HCT116 (cell line): Measurements from ENCODE around the gene GAS2. TPM values are rescaled to one million over a fixed set of nuclear protein-coding genes. Genes with fewer than 3 reads are reported as not detected.
A peak's percentile ranks its signal among the peaks of the same experiment; 100 is the strongest.

Source experiments
- ATAC-seq: fragments of 200-7000 bp; cut with Tn5 transposase; 2 replicates; pipeline ENCODE4 v1.9.1; 2020; ENCODE audit warnings: mild to moderate bottlenecking, moderate library complexity
- BruUV-seq: library from RNA; stranded (reverse); fragments of 400-500 nt; replicated peaks from 2 replicates; lab custom pipeline; 2021; lab: Mats Ljungman, UMichigan
- CTCF ChIA-PET: fragments of 300-600 bp; sonication (Branson Sonifier 250); formaldehyde crosslinking; loops from one replicate; lab custom pipeline; 2021; ENCODE audit warnings: antibody characterized with exemption; lab: Charles Lee
- POLR2A ChIA-PET: fragments of 300-600, 350-600 bp; sonication (Branson Sonifier 250); formaldehyde crosslinking; loops from one replicate; lab custom pipeline; 2021; ENCODE audit warnings: antibody characterized with exemption; lab: Charles Lee
- RAD21 ChIA-PET, 2 experiments: fragments of 300-600 bp; sonication (Branson Sonifier 250); formaldehyde crosslinking; loops; one replicate each; lab custom pipeline; 2023; ENCODE audit warnings: low total read pairs in 2 of 2; ENCODE audit not compliant: uncharacterized antibody in 2 of 2, unreplicated experiment in 2 of 2, low non-redundant PET in 1 of 2; lab: Charles Lee
- DNase-seq: peaks from one replicate; pipeline ENCODE4 v3.0.0-alpha.2; 2010; ENCODE audit warnings: low read depth, low spot score
- H2AFZ ChIP-seq: fragments of 200-600 bp; shearing (Covaris generic), sonication (generic); 2 replicates; pipeline ENCODE4 v1.6.1; 2017; ENCODE audit warnings: low read depth, mixed run types, mixed read lengths, antibody characterized with exemption, low read length; ENCODE audit not compliant: poor library complexity, severe bottlenecking
- H3K27ac ChIP-seq: 2 replicates; pipeline ENCODE4 v1.5.1; 2012; ENCODE audit warnings: low read depth, low read length
- H3K27me3 ChIP-seq: fragments of 200-600 bp; sonication (generic); 2 replicates; pipeline ENCODE4 v1.6.1; 2016; ENCODE audit warnings: mixed run types, low read length, mixed read lengths; ENCODE audit not compliant: insufficient read depth
- H3K36me3 ChIP-seq, 2 experiments: fragments of 200-500 bp in 1 of 2; fragments of 200-600 bp in 1 of 2; sonication (Bioruptor generic) in 1 of 2; sonication (generic) in 1 of 2; 2 replicates each; pipeline versions ENCODE4 v1.5.1 to v1.6.1; 2014 to 2016; ENCODE audit warnings: low read length in 2 of 2, inconsistent platforms in 1 of 2, mixed read lengths in 1 of 2, mixed run types in 1 of 2; ENCODE audit not compliant: insufficient read depth in 2 of 2, control insufficient read depth in 1 of 2
- H3K4me1 ChIP-seq, 2 experiments: fragments of 200-600 bp in 1 of 2; sonication (generic) in 1 of 2; 2 replicates each; pipeline versions ENCODE4 v1.5.1 to v1.6.1; 2012 to 2017; ENCODE audit warnings: low read length in 2 of 2, inconsistent platforms in 1 of 2, mild to moderate bottlenecking in 1 of 2, mixed read lengths in 1 of 2, mixed run types in 1 of 2, moderate library complexity in 1 of 2; ENCODE audit not compliant: insufficient read depth in 2 of 2, control insufficient read depth in 1 of 2
- H3K4me2 ChIP-seq: fragments of 200-600 bp; sonication (generic); 2 replicates; pipeline ENCODE4 v1.6.1; 2017; ENCODE audit warnings: mixed run types, low read length, mixed read lengths
- H3K4me3 ChIP-seq, 2 experiments: fragments of 200-600 bp in 1 of 2; sonication (generic) in 1 of 2; replicated peaks in 1 of 2; 2 replicates each; pipeline ENCODE4 v1.5.1; 2011 to 2016; ENCODE audit warnings: low read length in 2 of 2, control low read depth in 1 of 2, low read depth in 1 of 2, mild to moderate bottlenecking in 1 of 2, mixed read lengths in 1 of 2, mixed run types in 1 of 2
- H3K79me2 ChIP-seq: fragments of 200-600 bp; sonication (generic); 2 replicates; pipeline ENCODE4 v1.6.1; 2017; ENCODE audit warnings: mild to moderate bottlenecking, mixed run types, low read length, moderate library complexity, mixed read lengths; ENCODE audit not compliant: insufficient read depth
- H3K9ac ChIP-seq: fragments of 200-600 bp; sonication (generic); 2 replicates; pipeline ENCODE4 v1.6.1; 2016; ENCODE audit warnings: low read length, mixed read lengths
- H3K9me2 ChIP-seq: fragments of 200-600 bp; sonication (generic), shearing (Covaris generic); 2 replicates; pipeline ENCODE4 v1.6.1; 2017; ENCODE audit warnings: mixed run types, mild to moderate bottlenecking, moderate library complexity; ENCODE audit not compliant: insufficient read depth
- H3K9me3 ChIP-seq, 2 experiments: fragments of 200-500 bp in 1 of 2; fragments of 200-600 bp in 1 of 2; sonication (Bioruptor generic) in 1 of 2; sonication (generic) in 1 of 2; 2 replicates each; pipeline ENCODE4 v1.6.1; 2014 to 2017; ENCODE audit warnings: low read length in 2 of 2, mixed read lengths in 2 of 2, inconsistent platforms in 1 of 2, low read depth in 1 of 2, mild to moderate bottlenecking in 1 of 2, mixed run types in 1 of 2, moderate library complexity in 1 of 2; ENCODE audit not compliant: control insufficient read depth in 1 of 2, insufficient read depth in 1 of 2
- H4K20me1 ChIP-seq: fragments of 200-600 bp; sonication (generic), shearing (Covaris generic); 2 replicates; pipeline ENCODE4 v1.6.1; 2017; ENCODE audit warnings: mixed run types, mild to moderate bottlenecking, moderate library complexity; ENCODE audit not compliant: insufficient read depth
- CBX3 ChIP-seq: IDR thresholded peaks from 2 replicates; pipeline ENCODE4 v1.6.1; 2012; ENCODE audit warnings: low read depth
- CEBPB ChIP-seq: IDR thresholded peaks from 2 replicates; pipeline ENCODE4 v1.6.1; 2012; ENCODE audit warnings: low read depth
- EGR1 ChIP-seq: IDR thresholded peaks from 2 replicates; pipeline ENCODE4 v1.6.1; 2012; ENCODE audit warnings: low read depth
- JUND ChIP-seq: IDR thresholded peaks from 2 replicates; pipeline ENCODE4 v1.6.1; 2012
- POLR2AphosphoS5 ChIP-seq: IDR thresholded peaks from 2 replicates; pipeline ENCODE4 v1.6.1; 2011; ENCODE audit warnings: mild to moderate bottlenecking, low read depth, low read length, moderate library complexity
- RAD21 ChIP-seq: IDR thresholded peaks from 2 replicates; pipeline ENCODE4 v1.6.1; 2012; ENCODE audit warnings: low read depth, mild to moderate bottlenecking
- SP1 ChIP-seq: IDR thresholded peaks from 2 replicates; pipeline ENCODE4 v1.6.1; 2012; ENCODE audit warnings: low read depth
- YY1 ChIP-seq: IDR thresholded peaks from 2 replicates; pipeline ENCODE4 v1.6.1; 2011; ENCODE audit warnings: low read length, low read depth, moderate library complexity, mild to moderate bottlenecking; ENCODE audit not compliant: insufficient replicate concordance; ENCODE audit errors: extremely low read depth
- intact Hi-C: fragments of 100-400 bp; cut with micrococcal nuclease; formaldehyde crosslinking; loops from 2 replicates; pipeline ENCODE4 v1.10.0; 2022
- total RNA-seq: library from RNA; stranded (reverse); gene quantifications from one replicate; pipeline ENCODE4 v1.2.1, GENCODE V29; 2021; ENCODE audit not compliant: unreplicated experiment
- TF ChIP-seq, protein P1 (sequence below): IDR thresholded peaks from 2 replicates; pipeline ENCODE4 v1.6.1; 2011; ENCODE audit warnings: mild to moderate bottlenecking, low read length, moderate library complexity; ENCODE audit not compliant: insufficient replicate concordance; ENCODE audit errors: extremely low read depth
- TF ChIP-seq, protein P2 (sequence below), 3 experiments: fragments of 200-600 bp in 1 of 3; sonication (generic) in 1 of 3; IDR thresholded peaks in 2 of 3; conservative IDR thresholded peaks in 1 of 3; 2 replicates each; pipeline ENCODE4 v1.5.1; 2012 to 2017; ENCODE audit warnings: low read depth in 2 of 3, low read length in 2 of 3, antibody characterized with exemption in 1 of 3, borderline replicate concordance in 1 of 3, control low read depth in 1 of 3, mild to moderate bottlenecking in 1 of 3, mixed read lengths in 1 of 3, mixed run types in 1 of 3, moderate library complexity in 1 of 3; ENCODE audit not compliant: insufficient read depth in 1 of 3
- TF ChIP-seq, protein P3 (sequence below): IDR thresholded peaks from 2 replicates; pipeline ENCODE4 v1.6.1; 2012; ENCODE audit warnings: low read depth

GAS2 gene
- total RNA-seq, 1 experiment from 2014 or later = not detected

DNA sequence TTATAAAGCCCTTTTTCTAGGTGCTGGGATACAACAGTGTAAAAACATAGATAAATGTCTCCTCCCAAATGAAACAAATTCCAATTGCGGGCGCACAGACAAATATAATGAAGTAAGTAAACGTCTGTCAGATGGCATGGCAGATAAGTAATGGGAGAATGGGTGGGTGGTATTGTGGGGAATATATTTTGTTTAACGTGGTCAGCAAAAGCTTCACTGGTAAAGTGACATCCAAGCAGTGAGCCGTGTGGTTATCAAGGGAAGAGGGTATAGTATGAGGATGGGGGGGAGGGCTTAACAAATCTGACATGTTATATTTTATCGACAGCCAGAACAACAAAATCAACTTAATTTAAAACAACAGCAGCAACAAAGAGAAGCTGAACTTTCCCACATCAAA is 162.0 kb downstream of the GAS2 start (continued):
- TF ChIP-seq, protein P1, sequence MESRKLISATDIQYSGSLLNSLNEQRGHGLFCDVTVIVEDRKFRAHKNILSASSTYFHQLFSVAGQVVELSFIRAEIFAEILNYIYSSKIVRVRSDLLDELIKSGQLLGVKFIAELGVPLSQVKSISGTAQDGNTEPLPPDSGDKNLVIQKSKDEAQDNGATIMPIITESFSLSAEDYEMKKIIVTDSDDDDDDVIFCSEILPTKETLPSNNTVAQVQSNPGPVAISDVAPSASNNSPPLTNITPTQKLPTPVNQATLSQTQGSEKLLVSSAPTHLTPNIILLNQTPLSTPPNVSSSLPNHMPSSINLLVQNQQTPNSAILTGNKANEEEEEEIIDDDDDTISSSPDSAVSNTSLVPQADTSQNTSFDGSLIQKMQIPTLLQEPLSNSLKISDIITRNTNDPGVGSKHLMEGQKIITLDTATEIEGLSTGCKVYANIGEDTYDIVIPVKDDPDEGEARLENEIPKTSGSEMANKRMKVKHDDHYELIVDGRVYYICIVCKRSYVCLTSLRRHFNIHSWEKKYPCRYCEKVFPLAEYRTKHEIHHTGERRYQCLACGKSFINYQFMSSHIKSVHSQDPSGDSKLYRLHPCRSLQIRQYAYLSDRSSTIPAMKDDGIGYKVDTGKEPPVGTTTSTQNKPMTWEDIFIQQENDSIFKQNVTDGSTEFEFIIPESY = no peak
- TF ChIP-seq, protein P2, sequence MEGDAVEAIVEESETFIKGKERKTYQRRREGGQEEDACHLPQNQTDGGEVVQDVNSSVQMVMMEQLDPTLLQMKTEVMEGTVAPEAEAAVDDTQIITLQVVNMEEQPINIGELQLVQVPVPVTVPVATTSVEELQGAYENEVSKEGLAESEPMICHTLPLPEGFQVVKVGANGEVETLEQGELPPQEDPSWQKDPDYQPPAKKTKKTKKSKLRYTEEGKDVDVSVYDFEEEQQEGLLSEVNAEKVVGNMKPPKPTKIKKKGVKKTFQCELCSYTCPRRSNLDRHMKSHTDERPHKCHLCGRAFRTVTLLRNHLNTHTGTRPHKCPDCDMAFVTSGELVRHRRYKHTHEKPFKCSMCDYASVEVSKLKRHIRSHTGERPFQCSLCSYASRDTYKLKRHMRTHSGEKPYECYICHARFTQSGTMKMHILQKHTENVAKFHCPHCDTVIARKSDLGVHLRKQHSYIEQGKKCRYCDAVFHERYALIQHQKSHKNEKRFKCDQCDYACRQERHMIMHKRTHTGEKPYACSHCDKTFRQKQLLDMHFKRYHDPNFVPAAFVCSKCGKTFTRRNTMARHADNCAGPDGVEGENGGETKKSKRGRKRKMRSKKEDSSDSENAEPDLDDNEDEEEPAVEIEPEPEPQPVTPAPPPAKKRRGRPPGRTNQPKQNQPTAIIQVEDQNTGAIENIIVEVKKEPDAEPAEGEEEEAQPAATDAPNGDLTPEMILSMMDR (IDR thresholded peaks at IDR 0.05 in 2 of 3, conservative IDR thresholded peaks at IDR 0.05 in 1 of 3; ENCODE audit: borderline replicate concordance in 1 of 3, insufficient read depth in 1 of 3, low read depth in 2 of 3, low read length in 2 of 3) = no peak
- TF ChIP-seq JUND = no peak

DNA sequence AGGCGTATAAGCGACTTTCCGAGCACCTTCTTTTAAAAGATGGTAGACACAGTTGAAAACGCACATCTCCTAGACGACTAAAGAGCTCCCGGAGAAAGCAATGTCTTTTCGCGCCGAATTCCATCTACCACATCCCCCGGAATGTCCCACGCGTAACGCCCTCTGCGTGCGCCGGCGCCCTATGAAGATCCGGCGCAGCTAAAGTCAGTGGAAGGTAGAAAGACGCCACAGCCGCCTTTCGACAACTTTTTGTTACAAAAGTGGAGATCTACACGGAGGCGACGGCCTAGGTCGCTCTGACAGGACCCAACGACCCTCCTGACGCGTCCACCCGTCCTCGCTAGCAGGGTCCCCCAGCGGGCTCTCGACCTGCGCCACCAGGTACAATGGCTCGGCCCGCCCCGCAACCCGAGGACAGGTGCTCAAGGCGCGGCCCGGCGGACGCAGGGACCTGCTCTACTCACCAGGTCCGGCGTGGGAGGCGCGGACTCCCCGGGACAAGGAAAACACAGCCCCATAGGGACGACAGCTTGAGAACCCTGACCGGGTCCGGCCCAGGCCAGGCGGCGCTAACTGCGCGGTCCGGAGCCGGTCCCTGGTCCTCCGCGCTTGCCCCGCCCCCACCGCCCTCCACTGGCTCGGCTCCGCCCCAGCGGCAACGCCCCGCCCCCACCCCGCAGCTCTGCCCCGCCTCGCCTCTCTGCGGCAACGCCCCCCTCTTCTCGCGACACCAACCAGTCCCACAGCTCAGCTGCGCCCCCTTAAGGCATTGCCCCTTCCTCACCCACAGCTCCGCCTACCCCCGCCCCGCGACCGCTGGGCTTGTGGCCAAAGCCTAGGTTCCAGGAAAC is 163.0 kb downstream of the GAS2 start, which contains the start of gene SVIP:
Gene SVIP (minus strand): TSS at position 571 of the 851 bp plus-strand sequence. CDS start 53 bp downstream, at position 518.
- peak within 1 kb of the TSS; percentile 73 to 81 for H3K4me3 ChIP-seq
- H3K79me2 ChIP-seq = peaks cover 4% of the 10 kb centered on the region; the same call in 1 of the 2 replicates
- peak within 1 kb of the TSS; percentile 89 for H3K4me2 ChIP-seq
- DNase-seq (peak; percentile 87), ATAC-seq (peak; percentile 90)
- H2AFZ ChIP-seq = peak within 1 kb of the TSS; percentile 96
- H3K9me2 ChIP-seq = no peaks in the 10 kb centered on the region
- peak within 1 kb of the TSS; percentile 68 for H3K9ac ChIP-seq
- no peaks in the 10 kb centered on the region; a peak in 1 of 4 replicates for H3K36me3 ChIP-seq
- BruUV-seq = no TSS peak
- intact Hi-C loops = no loop called here
- CTCF ChIA-PET = interaction anchor here (1.1 to 1.7 kb wide), 5 partner anchors 9 to 47 kb away, joined by 3 to 8 read pairs (median 3); no protein-coding TSS in a partner anchor
- peaks cover 0 to 26% of the 10 kb centered on the region in 2 experiments; a peak in 3 of 4 replicates for H3K4me1 ChIP-seq
- H4K20me1 ChIP-seq = no peaks in the 10 kb centered on the region
- H3K27me3 ChIP-seq = no peaks in the 10 kb centered on the region
- H3K9me3 ChIP-seq = no peaks in the 10 kb centered on the region
- RAD21 ChIA-PET = interaction anchor here in 1 of 2 experiments (1.0 kb wide), 1 partner anchor 42 kb away, joined by 4 read pairs; no protein-coding TSS in a partner anchor
- POLR2A ChIA-PET = interaction anchor here (0.6 to 1.4 kb wide), 5 partner anchors 8 to 122 kb away, joined by 3 to 6 read pairs (median 4); no protein-coding TSS in a partner anchor
- H3K27ac ChIP-seq = peak within 1 kb of the TSS; percentile 81
- TF ChIP-seq, protein P1 = peak; percentile 93
- no peak for TF ChIP-seq CEBPB
- TF ChIP-seq POLR2AphosphoS5 = peak; percentile 77
- peak; percentile 3 for TF ChIP-seq YY1
- TF ChIP-seq, protein P3, sequence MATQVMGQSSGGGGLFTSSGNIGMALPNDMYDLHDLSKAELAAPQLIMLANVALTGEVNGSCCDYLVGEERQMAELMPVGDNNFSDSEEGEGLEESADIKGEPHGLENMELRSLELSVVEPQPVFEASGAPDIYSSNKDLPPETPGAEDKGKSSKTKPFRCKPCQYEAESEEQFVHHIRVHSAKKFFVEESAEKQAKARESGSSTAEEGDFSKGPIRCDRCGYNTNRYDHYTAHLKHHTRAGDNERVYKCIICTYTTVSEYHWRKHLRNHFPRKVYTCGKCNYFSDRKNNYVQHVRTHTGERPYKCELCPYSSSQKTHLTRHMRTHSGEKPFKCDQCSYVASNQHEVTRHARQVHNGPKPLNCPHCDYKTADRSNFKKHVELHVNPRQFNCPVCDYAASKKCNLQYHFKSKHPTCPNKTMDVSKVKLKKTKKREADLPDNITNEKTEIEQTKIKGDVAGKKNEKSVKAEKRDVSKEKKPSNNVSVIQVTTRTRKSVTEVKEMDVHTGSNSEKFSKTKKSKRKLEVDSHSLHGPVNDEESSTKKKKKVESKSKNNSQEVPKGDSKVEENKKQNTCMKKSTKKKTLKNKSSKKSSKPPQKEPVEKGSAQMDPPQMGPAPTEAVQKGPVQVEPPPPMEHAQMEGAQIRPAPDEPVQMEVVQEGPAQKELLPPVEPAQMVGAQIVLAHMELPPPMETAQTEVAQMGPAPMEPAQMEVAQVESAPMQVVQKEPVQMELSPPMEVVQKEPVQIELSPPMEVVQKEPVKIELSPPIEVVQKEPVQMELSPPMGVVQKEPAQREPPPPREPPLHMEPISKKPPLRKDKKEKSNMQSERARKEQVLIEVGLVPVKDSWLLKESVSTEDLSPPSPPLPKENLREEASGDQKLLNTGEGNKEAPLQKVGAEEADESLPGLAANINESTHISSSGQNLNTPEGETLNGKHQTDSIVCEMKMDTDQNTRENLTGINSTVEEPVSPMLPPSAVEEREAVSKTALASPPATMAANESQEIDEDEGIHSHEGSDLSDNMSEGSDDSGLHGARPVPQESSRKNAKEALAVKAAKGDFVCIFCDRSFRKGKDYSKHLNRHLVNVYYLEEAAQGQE = no peak
- TF ChIP-seq CBX3 = peak; percentile 47
- peak; percentile 50 for TF ChIP-seq SP1
- TF ChIP-seq RAD21 = peak; percentile 40; the same call in 1 of the 2 replicates
- TF ChIP-seq JUND = no peak
- TF ChIP-seq EGR1 = peak; percentile 44; the same call in 1 of the 2 replicates
